Muscle layer of duodenum (tissue), 2 donors: ENCODE measurements around the gene CAPN5.
A peak's percentile ranks its signal among the peaks of the same experiment; 100 is the strongest.
"Not testable (repeated sequence)": the region's sequence is repeated elsewhere in the genome, so short reads cannot be mapped to it uniquely, and the experiment has no call there.

ENCODE experiments used
- H3K27ac ChIP-seq: one replicate; pipeline ENCODE4 v1.7.0; 2013; ENCODE audit warnings: mild to moderate bottlenecking, low read length
- H3K27me3 ChIP-seq: one replicate; pipeline ENCODE4 v1.7.0; 2013; ENCODE audit warnings: low read depth, mild to moderate bottlenecking, control low read depth, low read length
- H3K36me3 ChIP-seq, 2 donors: one replicate each; pipeline ENCODE4 v1.7.0; 2013; ENCODE audit warnings: low read length in 2 of 2, control low read depth in 1 of 2, mild to moderate bottlenecking in 1 of 2; ENCODE audit not compliant: insufficient read depth in 2 of 2, control insufficient read depth in 1 of 2
- H3K4me1 ChIP-seq, 2 donors: one replicate each; pipeline ENCODE4 v1.7.0; 2013; ENCODE audit warnings: low read length in 2 of 2, mild to moderate bottlenecking in 2 of 2, control low read depth in 1 of 2, moderate library complexity in 1 of 2; ENCODE audit not compliant: insufficient read depth in 2 of 2, control insufficient read depth in 1 of 2
- H3K4me3 ChIP-seq, 2 donors: one replicate each; pipeline ENCODE4 v1.7.0; 2013; ENCODE audit warnings: low read length in 2 of 2, low read depth in 1 of 2, mild to moderate bottlenecking in 1 of 2
- H3K9me3 ChIP-seq, 2 donors: one replicate each; pipeline ENCODE4 v1.7.0; 2013; ENCODE audit warnings: low read length in 2 of 2, control low read depth in 1 of 2, mild to moderate bottlenecking in 1 of 2; ENCODE audit not compliant: control insufficient read depth in 1 of 2
- donor health status: healthy.

Gene CAPN5

DNA sequence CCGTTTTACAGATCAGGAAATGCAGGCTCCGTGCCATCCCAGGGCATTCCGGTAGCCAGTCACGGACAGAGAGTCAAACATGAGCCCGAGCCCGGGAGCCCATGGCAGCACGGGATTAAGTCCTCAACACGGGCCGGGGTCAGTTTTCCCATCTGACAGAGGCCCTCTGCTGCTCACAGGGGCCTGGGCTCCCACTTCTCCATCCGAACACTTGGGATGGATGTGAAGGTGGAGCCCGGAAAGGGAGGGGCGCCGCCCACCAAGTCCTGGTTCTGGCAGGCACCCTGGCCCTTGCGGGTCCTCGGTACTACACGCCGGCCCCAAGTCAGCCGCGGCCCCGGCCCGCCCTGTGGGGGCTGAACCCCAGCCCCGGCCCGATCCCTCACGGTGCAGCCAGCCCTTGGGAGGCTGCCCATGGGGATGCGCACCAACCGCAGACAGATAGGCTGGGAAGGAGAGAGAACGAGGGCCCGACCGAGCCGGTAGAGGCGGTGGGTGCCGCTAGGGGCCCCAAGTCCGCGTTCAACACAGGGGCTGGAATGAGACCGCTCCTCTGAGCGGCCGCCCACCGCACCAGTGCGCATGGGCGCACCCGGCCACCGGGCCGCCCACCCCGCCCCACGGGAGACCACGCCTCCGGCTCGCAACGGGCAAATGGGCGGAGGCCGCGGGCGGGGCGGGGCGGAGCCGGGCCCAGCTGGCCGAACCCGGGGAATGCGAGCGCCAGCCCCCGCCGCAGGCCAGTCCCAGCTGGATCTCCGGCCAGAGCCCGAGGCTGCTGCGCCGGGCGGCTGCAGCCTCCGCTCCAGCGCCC, at the start of gene CAPN5:
Gene CAPN5, plus strand, starts transcription at position 743 of the 814 bp plus-strand sequence. CDS start 17,916 bp downstream, outside the sequence.
- peaks cover 6 to 21% of the 10 kb centered on the region in 2 donors for H3K4me1 ChIP-seq
- H3K27ac ChIP-seq, result peak within 1 kb of the TSS; percentile 80

DNA sequence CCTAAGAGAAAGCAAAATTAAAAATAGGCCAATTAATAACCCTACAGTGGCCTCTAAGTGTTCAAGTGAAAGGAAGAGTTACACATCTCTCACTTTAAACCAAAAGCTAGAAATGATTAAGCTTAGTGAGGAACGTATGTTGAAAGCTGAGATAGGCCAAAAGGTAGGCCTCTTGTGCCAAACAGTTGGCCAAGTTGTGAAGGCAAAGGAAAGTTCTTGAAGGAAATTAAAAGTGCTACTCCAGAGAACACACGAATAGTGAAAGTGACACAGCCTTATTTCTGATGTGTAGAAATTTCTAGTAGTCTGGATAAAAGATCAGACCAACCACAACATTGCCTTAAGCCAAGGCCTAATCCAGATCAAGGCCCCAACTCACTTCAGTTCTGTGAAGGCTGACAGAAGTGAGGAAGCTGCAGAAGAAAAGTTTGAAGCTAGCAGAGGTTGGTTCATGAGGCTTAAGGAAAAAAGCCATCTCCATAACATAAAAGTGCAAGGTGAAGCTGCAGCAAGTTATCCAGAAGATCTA, 48.3 kb upstream of the CAPN5 start:
- H3K27me3 ChIP-seq, H3K27ac ChIP-seq, H3K4me1 ChIP-seq, H3K4me3 ChIP-seq, H3K9me3 ChIP-seq: not testable (repeated sequence)
- peaks cover 13 to 18% of the 10 kb centered on the region in 2 donors for H3K36me3 ChIP-seq

More for the DNA sequence above, at the start of gene CAPN5:
- Histone ChIP-seq H3K4me3 (peak within 1 kb of the TSS; percentile 67 to 75), H3K9me3 (no peaks in the 10 kb centered on the region), H3K27me3 (no peaks in the 10 kb centered on the region), H3K36me3 (no peaks in the 10 kb centered on the region)

DNA sequence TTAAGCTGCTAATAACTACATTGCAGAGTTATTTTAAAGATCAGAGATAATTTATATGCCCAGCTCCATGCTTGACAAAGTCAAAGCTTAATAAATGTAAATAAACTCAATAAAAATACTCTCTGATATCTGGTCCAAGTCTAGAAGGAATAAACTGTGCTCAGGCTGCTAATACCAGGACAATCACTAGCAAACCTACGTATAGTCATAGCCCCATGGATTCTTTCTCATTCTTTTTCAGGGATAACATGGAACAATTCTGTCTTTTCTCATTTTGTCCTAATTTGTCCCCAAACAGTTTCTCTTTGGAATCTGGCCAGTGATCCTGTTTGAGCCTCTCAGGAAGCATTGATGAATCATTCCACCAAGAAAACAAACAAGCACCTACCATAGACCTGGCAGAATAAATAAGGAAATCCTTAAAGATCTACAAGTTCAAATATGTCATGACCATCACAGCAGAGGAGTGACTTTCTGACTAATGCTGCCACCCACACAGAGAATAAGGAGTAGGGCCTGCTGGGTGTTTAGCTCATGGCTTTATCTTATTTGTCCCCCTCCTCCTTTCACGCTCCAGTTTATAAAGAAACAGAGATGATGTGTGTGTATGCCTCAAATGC, 46.7 kb upstream of the CAPN5 start:
- Histone ChIP-seq H3K4me1 (no peaks in the 10 kb centered on the region), H3K27me3 (no peaks in the 10 kb centered on the region), H3K4me3 (no peak overlapping the region), H3K9me3 (no peaks in the 10 kb centered on the region), H3K27ac (no peak overlapping the region), H3K36me3 (peaks cover 13 to 18% of the 10 kb centered on the region in 2 donors)

DNA sequence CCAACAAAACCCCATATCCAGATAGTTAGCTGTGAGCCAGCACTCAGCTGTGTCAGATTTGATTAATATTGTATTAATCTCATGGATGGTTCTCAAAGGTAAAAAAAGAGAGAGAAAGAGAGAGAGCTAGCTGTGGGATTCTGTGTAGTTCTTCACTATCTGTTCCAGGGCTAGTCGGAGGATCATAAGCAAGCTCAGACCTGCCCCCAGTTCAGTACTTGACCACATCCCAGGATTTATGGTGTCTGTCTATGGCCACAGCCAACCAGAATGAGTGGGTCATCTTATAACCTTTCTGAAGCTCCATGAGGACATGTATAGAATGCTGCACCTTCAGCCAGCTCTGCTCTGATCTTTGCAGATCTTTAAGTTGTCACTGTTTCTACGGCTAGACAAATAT, 46.0 kb upstream of the CAPN5 start:
- Histone ChIP-seq H3K27ac (no peak overlapping the region), H3K36me3 (peaks cover 13 to 18% of the 10 kb centered on the region in 2 donors), H3K4me3 (no peak overlapping the region), H3K9me3 (no peaks in the 10 kb centered on the region), H3K27me3 (no peaks in the 10 kb centered on the region), H3K4me1 (no peaks in the 10 kb centered on the region)

DNA sequence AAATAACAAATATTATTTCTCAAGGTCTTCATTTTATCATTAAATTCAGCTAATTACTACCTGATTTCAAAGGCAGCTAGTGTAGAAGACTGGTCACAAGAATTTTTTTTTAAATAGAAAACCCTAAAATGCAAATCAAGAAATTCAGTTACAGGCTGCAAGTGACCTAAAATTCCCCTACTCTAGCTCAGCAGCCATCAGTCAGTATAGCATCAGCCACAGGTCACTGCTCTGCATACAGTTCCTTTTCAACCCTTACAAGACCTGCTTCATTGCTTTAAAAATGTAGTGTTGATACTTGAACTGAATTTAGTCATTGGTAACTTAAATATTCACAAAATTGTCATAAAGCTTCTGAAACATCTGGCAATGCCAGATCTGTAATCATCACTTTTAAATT, 42.0 kb upstream of the CAPN5 start:
- H3K27me3 ChIP-seq, result no peaks in the 10 kb centered on the region
- no peak overlapping the region for H3K27ac ChIP-seq
- H3K4me3 ChIP-seq, result no peak overlapping the region
- H3K36me3 ChIP-seq, result peaks cover 6 to 15% of the 10 kb centered on the region in 2 donors
- H3K4me1 ChIP-seq, result no peaks in the 10 kb centered on the region
- H3K9me3 ChIP-seq, result no peaks in the 10 kb centered on the region

DNA sequence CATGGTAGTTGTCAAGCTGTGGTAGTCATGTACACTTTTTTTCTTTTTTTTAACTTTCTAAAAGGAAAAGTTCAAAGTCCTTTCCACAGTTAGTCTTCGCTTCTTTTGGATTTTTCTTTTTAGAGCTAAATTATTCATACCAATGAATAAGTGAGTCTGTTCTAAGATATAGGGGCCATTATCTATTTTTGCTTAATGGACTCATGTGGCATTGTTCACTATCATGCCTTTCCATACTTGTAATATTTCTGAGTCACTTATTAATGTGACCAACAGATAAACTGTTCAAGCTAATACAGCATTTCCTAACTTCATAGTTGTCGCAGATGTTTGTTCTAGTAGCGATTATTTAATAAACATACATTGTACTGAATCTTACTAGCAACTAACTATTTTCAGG, 40.5 kb upstream of the CAPN5 start:
- Histone ChIP-seq H3K27ac (no peak overlapping the region), H3K4me3 (no peak overlapping the region), H3K36me3 (peaks cover 0 to under 1% of the 10 kb centered on the region in 2 donors), H3K9me3 (no peaks in the 10 kb centered on the region), H3K4me1 (no peaks in the 10 kb centered on the region), H3K27me3 (no peaks in the 10 kb centered on the region)

DNA sequence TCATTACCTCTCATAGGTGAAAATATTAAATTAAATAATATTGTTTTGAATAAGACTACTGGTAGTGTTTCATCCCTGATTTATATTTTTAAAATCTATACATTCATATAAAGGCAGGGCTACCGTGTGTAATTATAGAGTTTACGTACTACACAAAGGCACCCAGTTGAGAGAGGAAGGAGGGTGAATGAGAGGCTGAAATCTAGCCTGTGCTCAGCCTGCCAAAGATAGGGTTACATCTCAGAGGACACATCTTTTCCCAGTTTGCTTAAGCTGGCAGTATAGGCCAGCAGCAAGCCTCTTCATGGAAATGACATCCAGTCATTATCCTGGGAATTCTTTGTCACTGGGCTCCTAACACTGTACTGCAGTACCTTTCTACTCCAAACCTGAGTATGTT, 40.0 kb upstream of the CAPN5 start:
- Histone ChIP-seq H3K27ac (no peak overlapping the region), H3K4me1 (no peaks in the 10 kb centered on the region), H3K4me3 (no peak overlapping the region), H3K27me3 (no peaks in the 10 kb centered on the region), H3K36me3 (no peaks in the 10 kb centered on the region), H3K9me3 (no peaks in the 10 kb centered on the region)

DNA sequence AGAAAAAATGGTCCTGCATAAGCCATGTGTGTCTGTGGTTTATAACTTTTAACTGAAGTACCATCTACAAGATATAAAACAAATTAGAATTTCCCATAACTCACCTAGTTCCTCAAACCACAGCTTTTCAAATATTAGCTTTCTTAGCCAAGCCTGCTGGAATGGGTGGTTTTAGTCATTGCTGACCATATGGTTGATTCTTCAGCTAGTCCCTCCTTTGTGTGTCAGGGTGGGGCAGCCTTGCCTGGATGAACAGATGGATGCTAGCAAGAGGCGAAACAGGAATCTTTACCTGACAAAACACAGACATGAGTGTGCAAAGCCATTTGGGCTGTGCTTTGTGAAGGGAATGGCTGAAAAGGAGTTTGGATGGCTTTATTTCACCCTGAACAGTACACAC, 39.5 kb upstream of the CAPN5 start:
- H3K4me3 ChIP-seq, result no peak overlapping the region
- H3K4me1 ChIP-seq, result no peaks in the 10 kb centered on the region
- no peaks in the 10 kb centered on the region for H3K27me3 ChIP-seq
- H3K36me3 ChIP-seq, result no peaks in the 10 kb centered on the region
- H3K9me3 ChIP-seq, result no peaks in the 10 kb centered on the region
- H3K27ac ChIP-seq, result no peak overlapping the region

DNA sequence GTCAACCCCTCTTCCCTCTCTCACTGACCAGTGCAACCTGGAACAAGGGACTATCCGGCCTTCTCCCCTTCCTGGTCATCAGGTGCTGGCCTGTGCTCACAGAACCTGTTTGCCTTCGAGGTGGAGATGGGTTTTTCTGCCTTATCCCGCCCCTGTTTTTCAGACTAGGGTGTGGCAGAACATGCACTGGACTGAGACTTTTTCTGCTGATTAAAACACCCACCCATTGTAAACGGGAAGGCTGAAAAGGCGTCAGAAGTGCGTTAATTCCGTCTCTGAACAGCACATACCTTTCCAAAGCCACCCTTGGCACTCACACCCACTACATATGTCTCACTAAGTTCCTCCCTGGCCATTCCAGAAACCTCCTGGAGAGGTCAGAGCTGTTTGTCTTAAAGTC, 36.9 kb upstream of the CAPN5 start:
- H3K27ac ChIP-seq, result no peak overlapping the region
- H3K4me1 ChIP-seq, result no peaks in the 10 kb centered on the region
- no peaks in the 10 kb centered on the region for H3K27me3 ChIP-seq
- H3K4me3 ChIP-seq, result no peak overlapping the region
- no peaks in the 10 kb centered on the region for H3K9me3 ChIP-seq
- H3K36me3 ChIP-seq, result no peaks in the 10 kb centered on the region

DNA sequence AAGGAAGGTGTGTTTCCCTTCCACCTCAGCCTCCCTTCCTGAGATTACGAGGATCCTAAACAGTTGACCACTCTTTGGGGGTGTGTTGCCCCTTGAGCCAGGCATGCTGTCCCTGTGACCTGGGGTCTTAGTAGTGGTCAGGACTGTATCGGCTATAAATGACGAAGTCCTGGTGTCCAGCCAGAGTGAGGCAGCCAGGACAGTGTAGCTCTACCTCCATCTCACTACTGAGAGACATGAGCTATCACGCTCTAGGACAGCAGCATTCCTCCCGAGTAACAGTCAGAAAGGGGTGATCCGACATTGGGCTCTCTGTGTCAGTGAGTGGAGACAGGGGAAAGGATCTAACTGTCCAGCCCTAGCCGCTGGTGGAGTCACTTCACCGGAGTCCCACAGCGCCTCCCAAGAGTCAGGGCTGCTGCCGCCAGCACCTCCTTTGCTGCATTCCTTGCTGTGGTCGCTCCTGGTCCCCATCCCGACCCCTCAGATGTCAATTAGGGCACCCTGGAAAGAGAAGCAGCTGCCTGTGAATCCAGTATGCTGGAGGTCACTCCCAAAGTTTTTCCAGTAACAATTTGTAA, 35.8 kb upstream of the CAPN5 start:
- no peak overlapping the region for H3K4me3 ChIP-seq
- H3K9me3 ChIP-seq, result no peaks in the 10 kb centered on the region
- no peaks in the 10 kb centered on the region for H3K4me1 ChIP-seq
- no peaks in the 10 kb centered on the region for H3K27me3 ChIP-seq
- H3K27ac ChIP-seq, result no peak overlapping the region
- no peaks in the 10 kb centered on the region for H3K36me3 ChIP-seq

DNA sequence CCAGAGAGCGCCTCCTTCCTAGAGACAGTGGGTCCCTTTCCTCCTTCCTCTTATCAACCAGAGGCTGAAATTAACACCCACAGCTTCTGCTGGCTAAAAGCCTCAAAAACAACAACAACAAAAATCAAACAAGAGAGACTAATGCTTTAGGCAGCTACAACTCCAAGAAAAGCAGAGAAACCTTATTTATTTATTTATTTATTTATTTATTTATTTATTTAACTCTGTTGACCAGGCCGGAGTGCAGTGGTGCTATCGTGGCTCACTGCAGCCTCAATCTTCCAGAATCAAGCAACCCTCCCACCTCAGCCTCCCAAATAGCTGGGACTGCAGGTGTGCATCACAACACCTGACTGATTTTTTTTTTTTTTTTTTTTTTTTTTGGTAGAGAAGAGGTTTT, 35.2 kb upstream of the CAPN5 start:
- Histone ChIP-seq H3K4me3 (no peak overlapping the region), H3K9me3 (no peaks in the 10 kb centered on the region), H3K4me1 (no peaks in the 10 kb centered on the region), H3K27ac (no peak overlapping the region), H3K27me3 (no peaks in the 10 kb centered on the region), H3K36me3 (no peaks in the 10 kb centered on the region)
